ACC112 (cell line): Measurements from ENCODE around the gene PRKN.

Experiments used
- H2AFZ ChIP-seq: fragments of 200-600 bp; sonication (generic); one replicate; pipeline ENCODE4 v1.6.0; 2017; ENCODE audit warnings: antibody characterized with exemption, low read length; ENCODE audit not compliant: unreplicated experiment
- H3K27ac ChIP-seq: fragments of 200-600 bp; sonication (generic); 2 replicates; pipeline ENCODE4 v1.5.1; 2014; ENCODE audit warnings: low read depth, mild to moderate bottlenecking, antibody characterized with exemption, low read length, moderate library complexity
- H3K27me3 ChIP-seq: fragments of 200-600 bp; sonication (generic); 2 replicates; pipeline ENCODE4 v1.6.1; 2014; ENCODE audit warnings: mild to moderate bottlenecking, antibody characterized with exemption, low read length, moderate library complexity, mixed read lengths; ENCODE audit not compliant: insufficient read depth
- H3K36me3 ChIP-seq: fragments of 200-600 bp; sonication (generic); 2 replicates; pipeline ENCODE4 v1.6.1; 2016; ENCODE audit warnings: mild to moderate bottlenecking, antibody characterized with exemption, low read length, moderate library complexity, mixed read lengths; ENCODE audit not compliant: insufficient read depth
- H3K4me1 ChIP-seq: fragments of 200-600 bp; sonication (generic); one replicate; pipeline ENCODE4 v1.6.1; 2016; ENCODE audit warnings: low read length, mixed read lengths; ENCODE audit not compliant: insufficient read depth, unreplicated experiment, control insufficient read depth
- H3K4me3 ChIP-seq: fragments of 200-600 bp; sonication (generic); 2 replicates; pipeline ENCODE4 v1.5.1; 2014; ENCODE audit warnings: mild to moderate bottlenecking, low read depth, low read length
- H3K79me2 ChIP-seq: fragments of 200-600 bp; sonication (generic); one replicate; pipeline ENCODE4 v1.6.0; 2016; ENCODE audit warnings: low read length; ENCODE audit not compliant: control insufficient read depth, unreplicated experiment, insufficient read depth

PRKN gene

GRCh38 chr6:161356167-161356854 lies 1371.3 kb downstream of the PRKN start:
- Histone ChIP-seq H3K27ac (no peak overlapping the region), H3K4me1 (no peaks in the 10 kb centered on the region), H2AFZ (no peak overlapping the region), H3K79me2 (no peaks in the 10 kb centered on the region), H3K36me3 (no peaks in the 10 kb centered on the region), H3K4me3 (no peak overlapping the region), H3K27me3 (no peaks in the 10 kb centered on the region)

GRCh38 chr6:161355696-161356095 lies 1371.9 kb downstream of the PRKN start:
- H3K4me3 ChIP-seq, result no peak overlapping the region
- no peaks in the 10 kb centered on the region for H3K79me2 ChIP-seq
- H3K27me3 ChIP-seq, result no peaks in the 10 kb centered on the region
- no peaks in the 10 kb centered on the region for H3K36me3 ChIP-seq
- no peak overlapping the region for H3K27ac ChIP-seq
- H2AFZ ChIP-seq, result no peak overlapping the region
- no peaks in the 10 kb centered on the region for H3K4me1 ChIP-seq

GRCh38 chr6:161354956-161355355 lies 1372.6 kb downstream of the PRKN start:
- Histone ChIP-seq H3K4me3 (no peak overlapping the region), H3K4me1 (no peaks in the 10 kb centered on the region), H3K36me3 (no peaks in the 10 kb centered on the region), H2AFZ (no peak overlapping the region), H3K27ac (no peak overlapping the region), H3K27me3 (no peaks in the 10 kb centered on the region), H3K79me2 (no peaks in the 10 kb centered on the region)

DNA sequence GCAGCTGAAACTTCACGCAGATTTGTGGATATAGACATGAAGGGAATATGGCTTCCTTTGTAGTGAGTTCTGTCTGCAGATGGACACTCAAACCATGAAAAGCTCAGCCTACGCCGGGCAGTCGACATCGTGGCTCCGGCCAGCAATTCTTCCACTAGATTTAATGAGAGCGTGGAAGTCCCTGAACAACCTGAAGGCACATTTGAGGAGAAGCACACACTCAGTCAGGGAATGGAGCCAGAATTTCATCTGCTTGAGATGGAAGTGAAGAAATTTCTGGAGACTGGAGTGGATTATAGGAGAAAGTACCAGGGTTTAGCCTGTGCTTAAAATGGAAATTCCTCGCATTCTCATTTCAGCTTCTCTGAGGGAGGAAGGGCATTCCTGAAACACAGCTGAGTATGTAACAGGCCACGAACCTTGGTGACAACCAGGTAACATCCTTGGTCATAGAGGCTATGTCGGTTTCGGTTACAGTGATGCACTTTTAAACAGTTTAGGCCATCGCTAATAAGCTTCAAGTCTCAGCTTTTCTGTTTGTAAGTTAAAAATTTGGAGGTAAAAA lies 1373.2 kb downstream of the PRKN start:
- Histone ChIP-seq H2AFZ (no peak overlapping the region), H3K27me3 (no peaks in the 10 kb centered on the region), H3K27ac (no peak overlapping the region), H3K79me2 (no peaks in the 10 kb centered on the region), H3K4me1 (no peaks in the 10 kb centered on the region), H3K36me3 (no peaks in the 10 kb centered on the region), H3K4me3 (no peak overlapping the region)

DNA sequence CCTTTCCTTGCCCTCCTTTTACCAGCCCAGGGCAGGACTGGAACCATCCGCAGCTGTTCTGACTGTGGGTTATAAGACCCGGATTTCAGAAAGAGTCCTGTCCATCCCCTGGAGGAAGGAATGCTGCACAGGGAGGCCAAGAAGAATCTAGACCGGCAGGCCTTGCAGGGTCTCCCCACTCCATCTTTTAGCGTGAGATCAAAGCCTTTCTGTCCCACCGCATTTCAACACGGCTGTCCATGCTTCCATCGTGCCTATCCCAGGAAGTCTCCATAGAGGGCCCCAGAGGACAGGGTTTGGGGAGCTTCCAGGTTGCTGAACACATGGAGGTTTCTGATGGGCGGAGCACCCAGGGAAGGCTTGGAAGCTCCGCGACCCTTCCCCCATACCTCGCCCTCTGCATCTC lies 1374.4 kb downstream of the PRKN start:
- no peak overlapping the region for H3K4me3 ChIP-seq
- H3K27ac ChIP-seq, result no peak overlapping the region
- no peaks in the 10 kb centered on the region for H3K4me1 ChIP-seq
- H3K27me3 ChIP-seq, result no peaks in the 10 kb centered on the region
- no peaks in the 10 kb centered on the region for H3K79me2 ChIP-seq
- no peaks in the 10 kb centered on the region for H3K36me3 ChIP-seq
- peak overlapping the region; percentile 60 for H2AFZ ChIP-seq

DNA sequence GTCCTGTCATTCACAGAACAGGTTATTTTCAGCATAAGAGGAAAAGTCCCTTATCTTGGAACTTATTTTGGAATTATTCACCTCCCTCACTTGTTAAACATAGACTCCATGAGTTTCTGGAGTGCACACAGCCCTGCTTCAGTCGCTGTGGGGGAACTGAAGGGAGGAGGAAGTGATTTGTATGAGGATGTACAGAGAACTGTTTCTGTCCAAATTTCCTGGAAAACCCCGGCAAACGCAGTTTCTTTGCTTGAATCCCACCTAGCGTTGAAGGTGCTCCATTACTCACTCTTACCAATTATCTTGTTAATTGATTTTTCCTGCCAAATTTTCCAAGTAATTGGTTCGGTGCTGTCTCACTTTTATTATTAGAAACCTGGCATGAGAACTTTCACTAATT lies 1375.7 kb downstream of the PRKN start:
- Histone ChIP-seq H3K4me3 (no peak overlapping the region), H3K27ac (no peak overlapping the region), H2AFZ (no peak overlapping the region)

GRCh38 chr6:161349886-161350285 lies 1377.7 kb downstream of the PRKN start:
- no peaks in the 10 kb centered on the region for H3K36me3 ChIP-seq
- no peak overlapping the region for H3K27ac ChIP-seq
- H3K4me1 ChIP-seq, result no peaks in the 10 kb centered on the region
- no peak overlapping the region for H3K4me3 ChIP-seq
- no peaks in the 10 kb centered on the region for H3K27me3 ChIP-seq
- no peak overlapping the region for H2AFZ ChIP-seq
- H3K79me2 ChIP-seq, result no peaks in the 10 kb centered on the region

More for the DNA sequence above, 1375.7 kb downstream of the PRKN start:
- no peaks in the 10 kb centered on the region for H3K79me2 ChIP-seq
- H3K4me1 ChIP-seq, result no peaks in the 10 kb centered on the region
- H3K27me3 ChIP-seq, result no peaks in the 10 kb centered on the region
- no peaks in the 10 kb centered on the region for H3K36me3 ChIP-seq

DNA sequence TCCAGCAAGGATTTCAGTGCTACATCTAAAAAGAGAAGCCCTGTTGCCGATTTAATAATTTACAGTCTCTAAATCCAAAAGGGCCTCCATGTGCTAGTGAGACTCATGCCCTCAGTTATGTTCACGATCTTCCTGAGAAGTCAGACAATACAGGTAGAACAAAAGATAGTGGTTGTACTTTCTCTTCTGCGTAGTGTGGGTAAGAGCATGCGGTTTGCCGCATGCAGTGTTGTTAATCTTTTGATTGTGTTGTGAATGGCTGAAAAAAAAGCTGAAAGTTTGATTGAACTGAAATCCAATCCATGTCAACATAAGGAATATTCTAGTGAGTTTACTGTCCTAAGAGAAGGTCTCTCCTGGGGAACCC lies 1379.0 kb downstream of the PRKN start:
- H3K4me1 ChIP-seq, result no peaks in the 10 kb centered on the region
- H2AFZ ChIP-seq, result no peak overlapping the region
- no peaks in the 10 kb centered on the region for H3K27me3 ChIP-seq
- H3K27ac ChIP-seq, result no peak overlapping the region
- H3K79me2 ChIP-seq, result no peaks in the 10 kb centered on the region
- no peaks in the 10 kb centered on the region for H3K36me3 ChIP-seq
- H3K4me3 ChIP-seq, result no peak overlapping the region

- no peak overlapping the region for H2AFZ ChIP-seq
- no peak overlapping the region for H3K4me3 ChIP-seq
- no peak overlapping the region for H3K27ac ChIP-seq
- H3K4me1 ChIP-seq, result no peaks in the 10 kb centered on the region
- no peaks in the 10 kb centered on the region for H3K79me2 ChIP-seq
- no peaks in the 10 kb centered on the region for H3K27me3 ChIP-seq
- H3K36me3 ChIP-seq, result no peaks in the 10 kb centered on the region
These were observed 1379.5 kb downstream of the PRKN start for GRCh38 chr6:161347988-161348627.

GRCh38 chr6:161347125-161347524 lies 1380.4 kb downstream of the PRKN start:
- H2AFZ ChIP-seq, result no peak overlapping the region
- H3K4me1 ChIP-seq, result no peaks in the 10 kb centered on the region
- no peaks in the 10 kb centered on the region for H3K79me2 ChIP-seq
- H3K36me3 ChIP-seq, result no peaks in the 10 kb centered on the region
- H3K27me3 ChIP-seq, result no peaks in the 10 kb centered on the region
- H3K4me3 ChIP-seq, result no peak overlapping the region
- no peak overlapping the region for H3K27ac ChIP-seq

DNA sequence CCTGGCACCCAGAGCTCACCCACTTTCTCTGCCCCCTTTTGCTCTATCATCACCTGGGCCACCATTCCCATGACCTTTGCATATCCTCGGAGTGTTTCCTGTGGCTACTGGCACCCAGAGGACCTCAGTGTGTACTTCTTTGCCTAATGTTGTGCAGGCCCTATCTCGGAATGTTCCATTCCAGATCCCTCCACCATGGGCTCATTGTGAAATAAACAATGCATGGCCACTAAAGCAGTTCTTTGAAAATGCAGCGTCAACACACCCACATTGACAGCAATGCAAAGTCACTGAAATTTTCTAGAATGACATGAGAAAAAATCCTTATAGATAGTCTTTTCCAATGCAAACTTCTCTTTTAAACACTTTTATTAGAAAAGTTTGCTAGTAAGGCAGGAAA lies 1380.8 kb downstream of the PRKN start:
- no peaks in the 10 kb centered on the region for H3K27me3 ChIP-seq
- H3K36me3 ChIP-seq, result no peaks in the 10 kb centered on the region
- no peaks in the 10 kb centered on the region for H3K79me2 ChIP-seq
- no peak overlapping the region for H2AFZ ChIP-seq
- H3K4me1 ChIP-seq, result no peaks in the 10 kb centered on the region
- H3K27ac ChIP-seq, result no peak overlapping the region
- no peak overlapping the region for H3K4me3 ChIP-seq
